Aorta (tissue), 5 donors: ENCODE data around the gene FBXL7. TPM values are rescaled to one million over a fixed set of nuclear protein-coding genes. Genes with fewer than 3 reads are reported as not detected.

ENCODE experiments used
- ATAC-seq: fragments of 200-7000 bp; cut with Tn5 transposase; one replicate; pipeline ENCODE4 v1.9.1; 2022; ENCODE audit warnings: moderate library complexity; ENCODE audit not compliant: low FRiP score
- DNase-seq, 2 donors: peaks; one replicate each; pipeline ENCODE4 v3.0.0-alpha.2; 2020
- H3K27ac ChIP-seq, 2 donors: one replicate each; pipeline ENCODE4 v1.5.1; 2013; ENCODE audit warnings: low read length in 2 of 2, mild to moderate bottlenecking in 2 of 2, moderate library complexity in 2 of 2, control low read depth in 1 of 2, inconsistent platforms in 1 of 2, low read depth in 1 of 2
- H3K27me3 ChIP-seq, 2 donors: one replicate each; pipeline ENCODE4 v1.6.1; 2013; ENCODE audit warnings: control low read depth in 1 of 2, low read length in 1 of 2, mild to moderate bottlenecking in 1 of 2, moderate library complexity in 1 of 2; ENCODE audit not compliant: insufficient read depth in 2 of 2, control insufficient read depth in 1 of 2
- H3K36me3 ChIP-seq, 2 donors: one replicate each; pipeline ENCODE4 v1.6.1; 2013; ENCODE audit warnings: control low read depth in 1 of 2, low read length in 1 of 2, mild to moderate bottlenecking in 1 of 2; ENCODE audit not compliant: insufficient read depth in 2 of 2, control insufficient read depth in 1 of 2
- H3K4me1 ChIP-seq, 2 donors: one replicate each; pipeline ENCODE4 v1.6.1; 2013; ENCODE audit warnings: low read length in 2 of 2, control low read depth in 1 of 2, mild to moderate bottlenecking in 1 of 2, moderate library complexity in 1 of 2; ENCODE audit not compliant: insufficient read depth in 2 of 2, control insufficient read depth in 1 of 2
- H3K4me3 ChIP-seq, 2 donors: one replicate each; pipeline ENCODE4 v1.5.1; 2013; ENCODE audit warnings: low read length in 2 of 2, control low read depth in 1 of 2, mild to moderate bottlenecking in 1 of 2
- H3K9me3 ChIP-seq: one replicate; pipeline ENCODE4 v1.6.1; 2013; ENCODE audit warnings: mild to moderate bottlenecking, low read length; ENCODE audit not compliant: control insufficient read depth
- WGBS, 2 donors: extraction: QIAGEN DNeasy Blood & Tissue Kit; methylation state at CpG; one replicate each; pipeline ENCODE4 v1.1.7; 2013; 5-methylcytosine and 5-hydroxymethylcytosine counted together
- intact Hi-C, 2 donors: fragments of 100-400 bp; cut with DNase I; formaldehyde crosslinking; loops; one replicate each; pipeline versions ENCODE4 v1.14.2 to v1.15.0; 2022
- polyA plus RNA-seq, 2 donors: library from polyadenylated mRNA; stranded (reverse); fragments of 200-250 nt; gene quantifications; one replicate each; pipeline ENCODE4 v1.2.3, GENCODE V29; 2013
- total RNA-seq, 2 donors: library from RNA; stranded (reverse); fragmentation: NEBNext Ultra II Directional; extraction: Animal tissue kit (Norgen Biotek cat#: 25700); gene quantifications; one replicate each; pipeline ENCODE4 v1.2.1, GENCODE V29; 2021
- donor health status: healthy with polysubstance abuse.
- donor health status: Bipolar disorder and iron deficiency.
- donor health status: DM: no; HTN: no; CAD: no.
- donor health status: DM: no; HTN: no; CAD: no.
- donor health status: DM: yes; HTN: yes; CAD: no.

Gene FBXL7
- total and polyA plus RNA-seq, 4 donors: 3.9 to 32.7 (median 14.7) TPM

- peaks cover 4 to 13% of the 10 kb centered on the region in 2 donors for H3K36me3 ChIP-seq
- intact Hi-C loops: no loop called here
- H3K9me3 ChIP-seq: no peaks in the 10 kb centered on the region
- H3K4me3 ChIP-seq: no peak overlapping the region
- H3K27me3 ChIP-seq: no peaks in the 10 kb centered on the region
- H3K4me1 ChIP-seq: no peaks in the 10 kb centered on the region
- H3K27ac ChIP-seq: no peak overlapping the region
- DNase-seq: no peak
- ATAC-seq: no peak
- 78 to 82% methylated on average over 13 of the region's 13 CpGs for WGBS, 2 donors
Measured at GRCh38 chr5:15933259-15934207, 433.6 kb downstream of the FBXL7 start.

GRCh38 chr5:15936505-15937245 lies 436.7 kb downstream of the FBXL7 start:
- Histone ChIP-seq H3K27ac (no peak overlapping the region), H3K27me3 (no peaks in the 10 kb centered on the region), H3K9me3 (no peaks in the 10 kb centered on the region), H3K4me3 (no peak overlapping the region), H3K36me3 (peaks cover 6 to 12% of the 10 kb centered on the region in 2 donors), H3K4me1 (no peaks in the 10 kb centered on the region)
- ATAC-seq: no peak
- intact Hi-C loops: no loop called here
- WGBS, 2 donors: 97 to 98% methylated on average over 60 of the region's 60 CpGs
- DNase-seq: peak in 1 of 2 donors; percentile 74

DNA sequence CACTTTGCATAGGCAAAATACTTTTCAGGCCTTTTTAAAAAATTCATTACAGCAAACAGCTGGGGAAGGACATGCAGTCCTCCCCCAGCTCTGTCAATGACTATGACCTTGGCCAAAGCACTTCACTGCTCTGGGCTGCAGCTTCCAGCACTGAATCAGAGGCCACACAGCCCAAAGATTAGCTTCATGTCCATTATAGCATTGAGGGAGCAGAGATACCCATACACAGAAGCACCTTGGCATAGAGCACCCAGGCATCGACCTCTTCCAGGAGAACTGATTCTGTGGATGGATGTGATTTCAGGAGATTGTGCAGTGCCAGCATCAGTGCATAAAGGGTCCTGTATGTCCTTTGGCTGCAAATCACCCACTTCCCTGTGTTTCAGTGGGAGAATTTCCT lies 437.7 kb downstream of the FBXL7 start:
- H3K27ac ChIP-seq: no peak overlapping the region
- H3K36me3 ChIP-seq: peaks cover 6 to 12% of the 10 kb centered on the region in 2 donors
- no peaks in the 10 kb centered on the region for H3K27me3 ChIP-seq
- WGBS, 2 donors: 87 to 90% methylated on average over 1 of the region's 1 CpG
- DNase-seq (no peak), ATAC-seq (no peak)
- H3K9me3 ChIP-seq: no peaks in the 10 kb centered on the region
- H3K4me3 ChIP-seq: no peak overlapping the region
- intact Hi-C loops: no loop called here
- H3K4me1 ChIP-seq: no peaks in the 10 kb centered on the region

DNA sequence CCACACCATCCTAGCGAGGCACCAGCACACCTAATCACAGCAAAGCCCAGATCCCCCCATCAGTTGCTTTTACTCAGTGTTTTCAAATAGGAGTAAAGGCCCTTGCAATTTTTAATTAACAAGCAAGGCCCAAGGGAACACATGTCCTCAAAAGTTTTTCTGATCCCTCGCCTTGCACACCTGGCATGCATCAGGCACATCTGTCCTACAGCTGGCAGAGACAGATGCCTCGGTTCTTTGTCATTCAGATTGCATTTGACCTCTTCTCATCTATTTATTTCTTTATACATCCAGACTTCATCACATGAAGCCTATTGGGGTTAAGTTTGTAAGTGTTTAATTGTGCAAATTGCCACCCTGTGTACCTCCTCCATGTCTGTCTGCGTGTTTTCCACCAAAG lies 438.2 kb downstream of the FBXL7 start:
- H3K27me3 ChIP-seq: no peaks in the 10 kb centered on the region
- intact Hi-C loops: no loop called here
- H3K9me3 ChIP-seq: no peaks in the 10 kb centered on the region
- DNase-seq (no peak), ATAC-seq (no peak)
- H3K27ac ChIP-seq: no peak overlapping the region
- WGBS, 2 donors: 91% methylated on average over 4 of the region's 4 CpGs
- peaks cover 6 to 13% of the 10 kb centered on the region in 2 donors for H3K36me3 ChIP-seq
- H3K4me1 ChIP-seq: no peaks in the 10 kb centered on the region
- H3K4me3 ChIP-seq: no peak overlapping the region

DNA sequence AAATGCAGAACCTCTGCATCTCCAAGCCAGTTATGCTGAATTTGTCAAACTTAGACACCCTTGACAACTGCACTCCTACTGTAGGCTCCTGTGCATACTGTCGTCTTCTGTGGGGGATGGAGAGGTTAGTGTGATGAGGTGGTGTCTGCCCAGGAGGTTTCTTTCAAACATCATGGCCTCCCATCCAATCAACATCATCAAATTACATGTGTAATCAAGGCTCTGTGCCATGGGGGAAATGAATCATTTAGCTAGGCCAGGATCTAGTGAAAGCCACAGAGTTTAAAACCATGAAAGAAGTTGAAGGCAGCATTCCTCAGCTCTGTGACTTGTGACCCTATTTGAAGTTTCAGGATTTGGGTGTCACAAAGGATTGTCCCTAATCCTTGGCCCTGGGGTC lies 439.0 kb downstream of the FBXL7 start:
- Histone ChIP-seq H3K27ac (no peak overlapping the region), H3K27me3 (no peaks in the 10 kb centered on the region), H3K4me1 (no peaks in the 10 kb centered on the region), H3K36me3 (peaks cover 6 to 12% of the 10 kb centered on the region in 2 donors), H3K4me3 (no peak overlapping the region), H3K9me3 (no peaks in the 10 kb centered on the region)
- 86 to 90% methylated on average over 1 of the region's 1 CpG for WGBS, 2 donors
- ATAC-seq (no peak), DNase-seq (no peak)
- intact Hi-C loops: no loop called here

DNA sequence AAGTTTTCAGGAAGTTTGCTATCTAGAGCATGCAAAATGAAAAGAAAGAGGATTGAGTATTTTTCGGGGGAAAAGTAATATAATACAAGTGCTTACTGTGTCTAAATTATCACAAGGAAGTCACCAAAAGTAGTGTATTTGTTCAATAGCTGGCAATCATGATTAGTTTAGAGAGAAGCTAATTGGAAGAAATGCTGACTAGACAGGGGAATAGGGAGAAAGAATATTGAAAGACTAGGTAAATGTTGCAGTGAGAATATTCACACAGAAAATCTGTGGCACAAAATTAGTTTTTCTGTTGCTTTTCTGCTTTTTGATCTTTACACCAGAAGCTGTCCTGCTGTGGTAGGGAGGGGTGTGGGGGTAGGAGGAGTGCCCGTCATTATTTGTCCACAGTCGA lies 440.9 kb downstream of the FBXL7 start:
- no peak overlapping the region for H3K4me3 ChIP-seq
- H3K4me1 ChIP-seq: no peaks in the 10 kb centered on the region
- H3K9me3 ChIP-seq: no peaks in the 10 kb centered on the region
- H3K27ac ChIP-seq: no peak overlapping the region
- intact Hi-C loops: no loop called here
- DNase-seq (no peak), ATAC-seq (no peak)
- H3K36me3 ChIP-seq: peaks cover 6 to 10% of the 10 kb centered on the region in 2 donors
- H3K27me3 ChIP-seq: no peaks in the 10 kb centered on the region
- 90 to 92% methylated on average over 3 of the region's 3 CpGs for WGBS, 2 donors

DNA sequence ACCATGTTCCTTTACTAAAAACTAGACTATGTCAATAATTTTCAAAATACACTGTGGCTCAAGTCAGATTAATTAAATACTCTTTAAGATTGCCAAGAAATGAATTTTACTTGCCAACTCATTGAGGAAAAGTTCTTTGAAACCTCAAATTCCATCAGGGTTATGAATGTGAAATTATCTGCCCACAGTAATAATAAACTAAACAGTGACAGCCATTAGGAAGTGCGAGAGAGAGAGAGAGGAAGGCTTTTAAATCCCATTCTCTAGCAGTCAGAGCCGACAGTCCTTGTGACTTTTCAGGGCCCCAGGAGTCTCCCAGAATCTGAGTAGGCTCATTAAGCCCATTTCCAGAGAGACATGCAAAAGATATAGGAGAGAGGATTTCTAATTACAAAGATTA lies 443.5 kb downstream of the FBXL7 start:
- 82 to 85% methylated on average over 2 of the region's 2 CpGs for WGBS, 2 donors
- intact Hi-C loops: no loop called here
- Histone ChIP-seq H3K4me1 (no peaks in the 10 kb centered on the region), H3K27me3 (no peaks in the 10 kb centered on the region), H3K36me3 (peaks cover 2% of the 10 kb centered on the region in 2 donors), H3K9me3 (no peaks in the 10 kb centered on the region), H3K27ac (no peak overlapping the region), H3K4me3 (no peak overlapping the region)
- ATAC-seq: no peak
- no peak for DNase-seq

DNA sequence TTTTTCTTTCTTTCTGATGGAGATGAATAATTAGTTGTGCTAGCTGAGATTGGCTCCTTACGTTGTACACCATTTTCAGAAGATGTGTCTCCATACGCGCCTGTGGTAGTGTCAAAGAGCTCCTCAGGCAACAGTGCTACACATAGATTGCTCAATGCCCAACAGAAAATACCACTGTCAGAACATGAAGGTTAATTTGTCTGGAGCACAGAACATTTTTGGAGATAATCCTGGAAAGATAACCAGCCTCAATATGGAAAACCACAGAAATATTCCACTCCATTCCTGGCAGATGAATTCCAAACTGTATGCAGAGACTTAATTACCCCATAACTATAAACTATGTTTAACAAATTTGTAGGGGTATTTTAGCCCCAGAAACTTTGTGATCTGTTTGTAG lies 446.0 kb downstream of the FBXL7 start:
- Histone ChIP-seq H3K4me3 (no peak overlapping the region), H3K9me3 (no peaks in the 10 kb centered on the region), H3K27me3 (no peaks in the 10 kb centered on the region), H3K4me1 (no peaks in the 10 kb centered on the region), H3K27ac (no peak overlapping the region), H3K36me3 (peaks cover 2 to 7% of the 10 kb centered on the region in 2 donors)
- intact Hi-C loops: no loop called here
- DNase-seq (no peak), ATAC-seq (no peak)
- WGBS, 2 donors: 95 to 98% methylated on average over 3 of the region's 3 CpGs
